HCT116 (cell line): ENCODE measurements around the gene TMEM178B. TPM values are rescaled to one million over a fixed set of nuclear protein-coding genes. Genes with fewer than 3 reads are reported as not detected.

Source experiments
- ATAC-seq: fragments of 200-7000 bp; cut with Tn5 transposase; 2 replicates; pipeline ENCODE4 v1.9.1; 2020; ENCODE audit warnings: mild to moderate bottlenecking, moderate library complexity
- BruUV-seq: library from RNA; stranded (reverse); fragments of 400-500 nt; replicated peaks from 2 replicates; lab custom pipeline; 2021; lab: Mats Ljungman, UMichigan
- CTCF ChIA-PET: fragments of 300-600 bp; sonication (Branson Sonifier 250); formaldehyde crosslinking; loops from one replicate; lab custom pipeline; 2021; ENCODE audit warnings: antibody characterized with exemption; lab: Charles Lee
- POLR2A ChIA-PET: fragments of 300-600, 350-600 bp; sonication (Branson Sonifier 250); formaldehyde crosslinking; loops from one replicate; lab custom pipeline; 2021; ENCODE audit warnings: antibody characterized with exemption; lab: Charles Lee
- RAD21 ChIA-PET, 2 experiments: fragments of 300-600 bp; sonication (Branson Sonifier 250); formaldehyde crosslinking; loops; one replicate each; lab custom pipeline; 2023; ENCODE audit warnings: low total read pairs in 2 of 2; ENCODE audit not compliant: uncharacterized antibody in 2 of 2, unreplicated experiment in 2 of 2, low non-redundant PET in 1 of 2; lab: Charles Lee
- DNase-seq: peaks from one replicate; pipeline ENCODE4 v3.0.0-alpha.2; 2010; ENCODE audit warnings: low read depth, low spot score
- H2AFZ ChIP-seq: fragments of 200-600 bp; shearing (Covaris generic), sonication (generic); 2 replicates; pipeline ENCODE4 v1.6.1; 2017; ENCODE audit warnings: low read depth, mixed run types, mixed read lengths, antibody characterized with exemption, low read length; ENCODE audit not compliant: poor library complexity, severe bottlenecking
- H3K27ac ChIP-seq: 2 replicates; pipeline ENCODE4 v1.5.1; 2012; ENCODE audit warnings: low read depth, low read length
- H3K27me3 ChIP-seq: fragments of 200-600 bp; sonication (generic); 2 replicates; pipeline ENCODE4 v1.6.1; 2016; ENCODE audit warnings: mixed run types, low read length, mixed read lengths; ENCODE audit not compliant: insufficient read depth
- H3K36me3 ChIP-seq, 2 experiments: fragments of 200-500 bp in 1 of 2; fragments of 200-600 bp in 1 of 2; sonication (Bioruptor generic) in 1 of 2; sonication (generic) in 1 of 2; 2 replicates each; pipeline versions ENCODE4 v1.5.1 to v1.6.1; 2014 to 2016; ENCODE audit warnings: low read length in 2 of 2, inconsistent platforms in 1 of 2, mixed read lengths in 1 of 2, mixed run types in 1 of 2; ENCODE audit not compliant: insufficient read depth in 2 of 2, control insufficient read depth in 1 of 2
- H3K4me1 ChIP-seq, 2 experiments: fragments of 200-600 bp in 1 of 2; sonication (generic) in 1 of 2; 2 replicates each; pipeline versions ENCODE4 v1.5.1 to v1.6.1; 2012 to 2017; ENCODE audit warnings: low read length in 2 of 2, inconsistent platforms in 1 of 2, mild to moderate bottlenecking in 1 of 2, mixed read lengths in 1 of 2, mixed run types in 1 of 2, moderate library complexity in 1 of 2; ENCODE audit not compliant: insufficient read depth in 2 of 2, control insufficient read depth in 1 of 2
- H3K4me2 ChIP-seq: fragments of 200-600 bp; sonication (generic); 2 replicates; pipeline ENCODE4 v1.6.1; 2017; ENCODE audit warnings: mixed run types, low read length, mixed read lengths
- H3K4me3 ChIP-seq, 2 experiments: fragments of 200-600 bp in 1 of 2; sonication (generic) in 1 of 2; replicated peaks in 1 of 2; 2 replicates each; pipeline ENCODE4 v1.5.1; 2011 to 2016; ENCODE audit warnings: low read length in 2 of 2, control low read depth in 1 of 2, low read depth in 1 of 2, mild to moderate bottlenecking in 1 of 2, mixed read lengths in 1 of 2, mixed run types in 1 of 2
- H3K79me2 ChIP-seq: fragments of 200-600 bp; sonication (generic); 2 replicates; pipeline ENCODE4 v1.6.1; 2017; ENCODE audit warnings: mild to moderate bottlenecking, mixed run types, low read length, moderate library complexity, mixed read lengths; ENCODE audit not compliant: insufficient read depth
- H3K9ac ChIP-seq: fragments of 200-600 bp; sonication (generic); 2 replicates; pipeline ENCODE4 v1.6.1; 2016; ENCODE audit warnings: low read length, mixed read lengths
- H3K9me2 ChIP-seq: fragments of 200-600 bp; sonication (generic), shearing (Covaris generic); 2 replicates; pipeline ENCODE4 v1.6.1; 2017; ENCODE audit warnings: mixed run types, mild to moderate bottlenecking, moderate library complexity; ENCODE audit not compliant: insufficient read depth
- H3K9me3 ChIP-seq, 2 experiments: fragments of 200-500 bp in 1 of 2; fragments of 200-600 bp in 1 of 2; sonication (Bioruptor generic) in 1 of 2; sonication (generic) in 1 of 2; 2 replicates each; pipeline ENCODE4 v1.6.1; 2014 to 2017; ENCODE audit warnings: low read length in 2 of 2, mixed read lengths in 2 of 2, inconsistent platforms in 1 of 2, low read depth in 1 of 2, mild to moderate bottlenecking in 1 of 2, mixed run types in 1 of 2, moderate library complexity in 1 of 2; ENCODE audit not compliant: control insufficient read depth in 1 of 2, insufficient read depth in 1 of 2
- H4K20me1 ChIP-seq: fragments of 200-600 bp; sonication (generic), shearing (Covaris generic); 2 replicates; pipeline ENCODE4 v1.6.1; 2017; ENCODE audit warnings: mixed run types, mild to moderate bottlenecking, moderate library complexity; ENCODE audit not compliant: insufficient read depth
- ATF3 ChIP-seq: IDR thresholded peaks from 2 replicates; pipeline ENCODE4 v1.6.1; 2012
- EZH2 ChIP-seq: fragments of 200-600 bp; sonication (generic); IDR thresholded peaks from 2 replicates; pipeline ENCODE4 v1.6.1; 2017; ENCODE audit warnings: antibody characterized with exemption, mixed run types
- JUND ChIP-seq: IDR thresholded peaks from 2 replicates; pipeline ENCODE4 v1.6.1; 2012
- MAX ChIP-seq: IDR thresholded peaks from 2 replicates; pipeline ENCODE4 v1.6.1; 2012
- POLR2A ChIP-seq: IDR thresholded peaks from 2 replicates; pipeline ENCODE4 v1.7.0; 2011; ENCODE audit warnings: borderline replicate concordance; ENCODE audit not compliant: insufficient read depth, insufficient read length; ENCODE audit errors: extremely low read depth
- POLR2AphosphoS5 ChIP-seq: IDR thresholded peaks from 2 replicates; pipeline ENCODE4 v1.6.1; 2011; ENCODE audit warnings: mild to moderate bottlenecking, low read depth, low read length, moderate library complexity
- REST ChIP-seq: IDR thresholded peaks from 2 replicates; pipeline ENCODE4 v1.6.1; 2012; ENCODE audit warnings: low read depth
- SP1 ChIP-seq: IDR thresholded peaks from 2 replicates; pipeline ENCODE4 v1.6.1; 2012; ENCODE audit warnings: low read depth
- ZFX ChIP-seq: fragments of 450-650 bp; IDR thresholded peaks from 2 replicates; pipeline ENCODE4 v1.6.1; 2017
- intact Hi-C: fragments of 100-400 bp; cut with micrococcal nuclease; formaldehyde crosslinking; loops from 2 replicates; pipeline ENCODE4 v1.10.0; 2022
- total RNA-seq: library from RNA; stranded (reverse); gene quantifications from one replicate; pipeline ENCODE4 v1.2.1, GENCODE V29; 2021; ENCODE audit not compliant: unreplicated experiment

Gene TMEM178B
- total RNA-seq, 1 experiment from 2014 or later = 0.02 TPM

- ChIA-PET CTCF (no interaction called here), RAD21 (no interaction called here), POLR2A (no interaction called here)
- no peak for TF ChIP-seq REST
- TF ChIP-seq MAX = no peak
- TF ChIP-seq ATF3 = no peak
- TF ChIP-seq EZH2 = no peak
- no peak for TF ChIP-seq POLR2AphosphoS5
- no peak for TF ChIP-seq SP1
- TF ChIP-seq POLR2A = no peak
- TF ChIP-seq ZFX = no peak
- no peak for TF ChIP-seq JUND
- Histone ChIP-seq H4K20me1 (no peaks in the 10 kb centered on the region), H3K9ac (no peak overlapping the region), H3K27ac (no peak overlapping the region), H3K9me2 (no peaks in the 10 kb centered on the region), H3K4me3 (no peak overlapping the region), H3K4me1 (no peaks in the 10 kb centered on the region), H3K79me2 (no peaks in the 10 kb centered on the region), H3K36me3 (no peaks in the 10 kb centered on the region), H3K27me3 (peaks cover 6% of the 10 kb centered on the region; the same call in 1 of the 2 replicates), H3K9me3 (no peaks in the 10 kb centered on the region), H2AFZ (no peak overlapping the region), H3K4me2 (no peak overlapping the region)
- DNase-seq = no peak
- no peak for ATAC-seq
- intact Hi-C loops = no loop called here
- no TSS peak for BruUV-seq
Measured at GRCh38 chr7:141114029-141114664, 40.3 kb downstream of the TMEM178B start.
